Uterus (tissue), 4 donors: ENCODE data around the gene SLC66A2. TPM values are rescaled to one million over a fixed set of nuclear protein-coding genes. Genes with fewer than 3 reads are reported as not detected.
A peak's percentile ranks its signal among the peaks of the same experiment; 100 is the strongest.

Experiments used
- DNase-seq, 2 donors: peaks; one replicate each; pipeline ENCODE4 v3.0.0-alpha.2; 2019 to 2020
- H3K27ac ChIP-seq, 2 donors: fragments of 200-600 bp; sonication (generic); 1 replicate in 1 of 2; 2 replicates in 1 of 2; pipeline ENCODE4 v1.5.1; 2016 to 2018
- H3K27me3 ChIP-seq, 2 donors: fragments of 200-600 bp; sonication (generic); one replicate each; pipeline ENCODE4 v1.5.1; 2018 to 2019; ENCODE audit warnings: control low read depth in 1 of 2
- H3K36me3 ChIP-seq, 2 donors: fragments of 200-600 bp; sonication (generic); one replicate each; pipeline ENCODE4 v1.5.1; 2019; ENCODE audit warnings: control low read depth in 1 of 2
- H3K4me1 ChIP-seq, 2 donors: fragments of 200-600 bp; sonication (generic); one replicate each; pipeline ENCODE4 v1.5.1; 2018 to 2019; ENCODE audit warnings: control low read depth in 1 of 2
- H3K4me3 ChIP-seq, 2 donors: fragments of 200-600 bp; sonication (generic); 1 replicate in 1 of 2; 2 replicates in 1 of 2; pipeline ENCODE4 v1.5.1; 2018 to 2019; ENCODE audit warnings: mild to moderate bottlenecking in 1 of 2
- H3K9me3 ChIP-seq, 2 donors: fragments of 200-600 bp; sonication (generic); one replicate each; pipeline ENCODE4 v1.5.1; 2019; ENCODE audit warnings: control low read depth in 1 of 2
- POLR2A ChIP-seq, 2 donors: fragments of 450-650 bp; IDR thresholded peaks; one replicate each; pipeline ENCODE4 v1.6.1; 2016; ENCODE audit warnings: antibody characterized with exemption in 2 of 2, mild to moderate bottlenecking in 1 of 2, moderate library complexity in 1 of 2
- intact Hi-C: fragments of 100-400 bp; cut with DNase I; formaldehyde crosslinking; loops from one replicate; pipeline ENCODE4 v1.15.1; 2023; ENCODE audit warnings: low total_unique reads
- total RNA-seq, 4 donors: library from RNA; depleted of rRNA in 3 of 4; stranded (reverse); fragments of >200 nt in 3 of 4; gene quantifications; one replicate each; pipeline versions ENCODE4 v1.1.0 to v1.2.4, GENCODE V29; 2014 to 2023
- TF ChIP-seq, protein P1 (sequence below), 4 experiments: fragments of 200-600 bp in 2 of 4; fragments of 450-650 bp in 2 of 4; sonication (generic) in 2 of 4; IDR thresholded peaks; one replicate each; pipeline ENCODE4 v1.5.1; 2016 to 2019; ENCODE audit warnings: antibody characterized with exemption in 4 of 4, mild to moderate bottlenecking in 2 of 4, moderate library complexity in 1 of 4
- donor health status: DM: yes; HTN: yes; CAD: no.

SLC66A2 gene
- total RNA-seq, 4 donors from 2014 or later: 20.3 to 42.5 (median 32.5) TPM

DNA sequence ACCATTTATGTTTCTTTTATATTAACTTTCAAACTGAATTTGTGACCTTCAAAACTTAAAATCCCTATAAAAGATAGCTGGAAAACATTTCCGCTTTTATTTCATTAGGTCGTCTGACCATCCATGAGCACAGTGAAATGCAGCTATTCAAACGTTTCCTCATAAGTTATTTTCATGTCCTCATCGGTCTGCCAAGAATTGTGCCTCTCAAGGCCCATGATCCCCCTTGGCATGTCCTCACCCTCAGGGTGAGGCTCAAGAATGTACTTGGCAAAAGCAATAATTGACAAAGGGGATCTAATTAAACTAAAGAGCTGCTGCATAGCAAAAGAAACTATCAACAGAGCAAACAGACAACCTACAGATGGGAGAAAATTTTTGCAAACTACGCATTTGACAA, 12.4 kb downstream of the SLC66A2 start:
- Histone ChIP-seq H3K27me3 (no peaks in the 10 kb centered on the region), H3K4me3 (no peak overlapping the region), H3K36me3 (no peaks in the 10 kb centered on the region), H3K4me1 (no peaks in the 10 kb centered on the region), H3K27ac (no peak overlapping the region), H3K9me3 (no peaks in the 10 kb centered on the region)
- intact Hi-C loops: no loop called here
- no peak for TF ChIP-seq POLR2A (IDR thresholded peaks at IDR 0.05)
- TF ChIP-seq, protein P1, sequence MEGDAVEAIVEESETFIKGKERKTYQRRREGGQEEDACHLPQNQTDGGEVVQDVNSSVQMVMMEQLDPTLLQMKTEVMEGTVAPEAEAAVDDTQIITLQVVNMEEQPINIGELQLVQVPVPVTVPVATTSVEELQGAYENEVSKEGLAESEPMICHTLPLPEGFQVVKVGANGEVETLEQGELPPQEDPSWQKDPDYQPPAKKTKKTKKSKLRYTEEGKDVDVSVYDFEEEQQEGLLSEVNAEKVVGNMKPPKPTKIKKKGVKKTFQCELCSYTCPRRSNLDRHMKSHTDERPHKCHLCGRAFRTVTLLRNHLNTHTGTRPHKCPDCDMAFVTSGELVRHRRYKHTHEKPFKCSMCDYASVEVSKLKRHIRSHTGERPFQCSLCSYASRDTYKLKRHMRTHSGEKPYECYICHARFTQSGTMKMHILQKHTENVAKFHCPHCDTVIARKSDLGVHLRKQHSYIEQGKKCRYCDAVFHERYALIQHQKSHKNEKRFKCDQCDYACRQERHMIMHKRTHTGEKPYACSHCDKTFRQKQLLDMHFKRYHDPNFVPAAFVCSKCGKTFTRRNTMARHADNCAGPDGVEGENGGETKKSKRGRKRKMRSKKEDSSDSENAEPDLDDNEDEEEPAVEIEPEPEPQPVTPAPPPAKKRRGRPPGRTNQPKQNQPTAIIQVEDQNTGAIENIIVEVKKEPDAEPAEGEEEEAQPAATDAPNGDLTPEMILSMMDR (IDR thresholded peaks at IDR 0.05): no peak
- no peak for DNase-seq

DNA sequence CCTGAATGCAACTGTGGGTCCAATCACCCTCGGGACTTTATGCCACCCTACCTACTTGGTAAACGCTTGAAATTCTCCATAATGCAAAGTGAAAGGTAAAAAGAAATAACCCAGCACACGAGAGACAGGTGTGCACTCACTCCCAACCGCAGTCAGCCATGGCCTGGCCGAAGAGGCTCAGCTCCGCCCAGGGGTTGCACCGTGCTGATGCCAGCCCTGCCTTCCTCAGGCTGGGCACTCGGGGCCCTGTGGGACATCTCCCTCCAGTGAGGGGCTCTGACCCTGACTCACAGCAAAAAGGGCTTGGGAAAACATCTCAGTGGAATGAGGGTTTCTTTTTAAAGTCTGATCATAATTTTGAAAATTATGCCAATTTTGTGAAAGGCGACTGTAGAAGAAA, 13.3 kb downstream of the SLC66A2 start:
- intact Hi-C loops: no loop called here
- no peak for DNase-seq

DNA sequence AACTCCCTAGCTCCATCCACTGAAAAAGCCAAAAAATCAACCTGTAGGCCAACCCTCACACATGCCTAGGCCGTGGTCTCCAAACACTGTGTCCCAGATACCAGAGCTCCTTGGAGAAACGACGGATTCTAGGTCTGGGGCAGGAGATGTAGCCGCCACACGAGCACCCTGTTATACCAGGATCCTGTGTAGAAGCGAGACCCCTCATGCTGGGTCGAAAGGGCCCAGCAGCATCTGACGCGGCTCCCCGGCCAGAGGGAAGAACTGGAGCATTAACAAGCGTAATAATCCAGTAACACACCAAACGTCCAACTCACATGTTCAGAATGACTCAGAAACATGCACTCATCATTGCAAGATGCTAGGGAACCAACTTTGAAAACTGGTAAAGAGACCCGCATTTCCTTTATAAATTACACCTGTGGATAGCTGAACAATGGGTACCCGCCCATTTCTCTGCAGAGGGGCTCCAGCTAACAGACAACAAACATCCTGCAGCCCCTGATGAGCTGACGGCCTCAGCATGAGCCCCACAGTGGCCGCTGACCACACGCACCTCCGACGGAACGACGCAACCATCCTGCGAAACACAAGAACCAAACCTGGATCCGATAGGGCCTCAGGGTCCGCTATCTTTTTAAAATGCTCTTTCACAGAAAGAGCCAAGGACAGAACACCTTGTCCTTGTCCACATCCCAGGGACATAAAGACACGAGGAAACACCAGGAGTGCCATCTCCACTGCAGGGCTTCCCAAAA, 14.2 kb downstream of the SLC66A2 start:
- H3K27me3 ChIP-seq: no peaks in the 10 kb centered on the region
- H3K4me1 ChIP-seq: no peaks in the 10 kb centered on the region
- intact Hi-C loops: no loop called here
- peaks cover 0 to 14% of the 10 kb centered on the region in 2 donors for H3K9me3 ChIP-seq
- peak; percentile 2 for DNase-seq
- H3K36me3 ChIP-seq: no peaks in the 10 kb centered on the region
- no peak overlapping the region for H3K4me3 ChIP-seq
- no peak overlapping the region for H3K27ac ChIP-seq
- TF ChIP-seq, protein P1 (IDR thresholded peaks at IDR 0.05): no peak
- TF ChIP-seq POLR2A (IDR thresholded peaks at IDR 0.05): no peak

More for the DNA sequence above, 13.3 kb downstream of the SLC66A2 start:
- Histone ChIP-seq H3K4me1 (no peaks in the 10 kb centered on the region), H3K4me3 (no peak overlapping the region), H3K9me3 (peaks cover 0 to 5% of the 10 kb centered on the region in 2 donors), H3K27ac (no peak overlapping the region), H3K36me3 (no peaks in the 10 kb centered on the region), H3K27me3 (no peaks in the 10 kb centered on the region)
- TF ChIP-seq, protein P1 (IDR thresholded peaks at IDR 0.05): no peak
- TF ChIP-seq POLR2A (IDR thresholded peaks at IDR 0.05): no peak

DNA sequence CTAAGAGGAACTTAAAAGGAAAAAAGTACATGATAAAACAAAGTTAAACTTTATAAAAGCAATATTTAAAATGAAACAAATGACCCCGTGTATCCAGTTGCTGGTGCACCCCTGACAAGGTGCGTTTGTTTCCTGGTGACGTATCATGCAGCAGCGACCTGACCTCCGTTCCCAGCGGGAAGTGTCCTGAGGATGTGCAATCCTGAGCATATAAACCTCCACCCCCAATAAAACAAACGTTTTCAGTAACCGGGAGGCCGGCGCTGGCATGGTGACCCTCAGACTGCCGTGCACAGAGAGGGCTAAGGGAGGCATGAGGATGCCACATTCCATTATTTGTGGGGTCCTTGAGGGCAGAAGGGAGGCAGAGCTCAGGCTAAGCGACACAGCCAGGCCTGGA, 14.8 kb downstream of the SLC66A2 start:
- Histone ChIP-seq H3K27me3 (no peaks in the 10 kb centered on the region), H3K36me3 (no peaks in the 10 kb centered on the region), H3K9me3 (peaks cover 0 to 19% of the 10 kb centered on the region in 2 donors), H3K27ac (no peak overlapping the region), H3K4me1 (no peaks in the 10 kb centered on the region), H3K4me3 (no peak overlapping the region)
- intact Hi-C loops: no loop called here
- TF ChIP-seq POLR2A (IDR thresholded peaks at IDR 0.05): no peak
- TF ChIP-seq, protein P1 (IDR thresholded peaks at IDR 0.05): no peak
- DNase-seq: peak in 1 of 2 donors; percentile 5

DNA sequence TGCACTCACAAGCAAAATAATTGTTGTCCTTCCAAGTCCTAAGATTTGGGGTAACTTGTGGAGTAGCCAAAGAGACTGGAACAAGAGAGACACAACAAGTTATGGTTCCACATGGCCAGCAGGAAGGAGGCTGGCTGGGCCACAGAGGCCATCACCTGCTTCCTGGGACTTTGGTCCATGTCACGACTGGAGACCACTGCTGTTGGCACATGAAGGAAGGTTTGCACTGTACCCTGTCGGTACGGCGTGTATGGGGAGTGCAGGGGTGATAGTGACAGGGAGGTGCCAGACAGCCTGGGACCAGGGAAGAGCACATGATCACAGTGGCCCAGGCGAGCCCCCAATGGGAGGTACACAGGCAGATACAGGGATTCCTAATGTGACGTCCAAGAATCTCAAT, 15.5 kb downstream of the SLC66A2 start:
- Histone ChIP-seq H3K4me1 (no peaks in the 10 kb centered on the region), H3K4me3 (no peak overlapping the region), H3K27ac (no peak overlapping the region), H3K36me3 (no peaks in the 10 kb centered on the region), H3K27me3 (no peaks in the 10 kb centered on the region), H3K9me3 (peaks cover 0 to 22% of the 10 kb centered on the region in 2 donors)
- intact Hi-C loops: no loop called here
- TF ChIP-seq POLR2A (IDR thresholded peaks at IDR 0.05): no peak
- TF ChIP-seq, protein P1 (IDR thresholded peaks at IDR 0.05): no peak
- peak in 1 of 2 donors; percentile 5 for DNase-seq
